Measurements from ENCODE around the gene ZNF451.

ZNF451 gene

DNA sequence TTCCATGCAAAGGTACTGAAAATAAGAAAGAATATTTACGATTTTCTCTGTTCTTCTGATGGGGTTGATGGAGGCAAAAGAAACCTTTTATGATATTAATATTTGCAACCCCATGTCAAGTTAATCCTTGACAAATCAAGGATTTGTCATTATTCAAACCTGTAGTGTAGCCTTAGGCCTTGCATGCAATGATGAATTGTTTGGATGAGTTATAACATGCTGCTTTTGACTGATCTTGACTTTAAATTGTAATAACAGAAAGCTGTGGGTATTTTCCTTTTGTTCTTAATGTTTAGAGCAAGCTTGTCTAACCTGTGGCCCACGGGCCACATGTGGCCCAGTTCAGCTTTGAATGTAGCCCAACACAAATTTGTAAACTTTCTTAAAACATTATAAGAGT lies 69.1 kb downstream of the ZNF451 start:
- no peak for DNase-seq (ENCODE audit: low read depth)

GRCh38 chr6:57162028-57162427 lies 72.0 kb downstream of the ZNF451 start:
- DNase-seq (ENCODE audit: low read depth), result no peak

DNA sequence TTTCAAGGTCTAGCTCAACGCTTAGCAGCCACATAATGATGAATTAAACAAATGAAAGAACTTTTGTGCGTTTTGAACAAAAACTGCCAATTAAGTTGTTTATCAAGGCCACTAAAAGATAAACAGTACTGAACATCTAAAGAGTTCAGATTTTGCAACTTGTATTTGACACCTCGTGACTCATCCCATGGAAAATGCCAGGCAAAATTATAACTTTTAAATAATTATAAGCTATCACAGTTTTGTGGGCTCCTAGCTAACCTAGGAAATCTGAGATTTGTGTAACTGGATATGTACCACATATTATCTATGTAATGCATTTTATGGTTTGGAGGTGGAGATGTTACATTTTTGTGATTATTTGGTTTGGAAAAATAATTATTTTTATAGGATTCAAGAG lies 72.5 kb downstream of the ZNF451 start:
- no peak for DNase-seq (ENCODE audit: low read depth)

DNA sequence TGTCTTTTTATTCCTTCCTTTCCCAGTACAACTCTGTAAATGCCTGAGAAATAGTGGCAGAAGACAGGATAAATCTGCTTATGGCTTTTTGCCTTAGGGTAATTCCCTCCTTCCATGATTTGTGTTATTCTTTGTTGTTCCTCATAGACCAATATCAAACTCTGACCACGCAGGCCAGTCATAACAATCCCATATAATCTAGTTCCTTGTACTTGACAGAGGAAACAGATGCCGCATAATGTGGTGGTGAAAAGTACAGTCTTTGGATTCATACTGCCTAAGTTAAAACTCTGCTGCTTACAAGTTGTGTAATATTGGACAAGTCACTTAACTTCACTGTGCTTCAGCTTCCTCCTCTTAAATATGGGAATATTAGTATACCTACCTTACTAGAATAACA lies 74.0 kb downstream of the ZNF451 start:
- no peak for DNase-seq (ENCODE audit: low read depth)

DNA sequence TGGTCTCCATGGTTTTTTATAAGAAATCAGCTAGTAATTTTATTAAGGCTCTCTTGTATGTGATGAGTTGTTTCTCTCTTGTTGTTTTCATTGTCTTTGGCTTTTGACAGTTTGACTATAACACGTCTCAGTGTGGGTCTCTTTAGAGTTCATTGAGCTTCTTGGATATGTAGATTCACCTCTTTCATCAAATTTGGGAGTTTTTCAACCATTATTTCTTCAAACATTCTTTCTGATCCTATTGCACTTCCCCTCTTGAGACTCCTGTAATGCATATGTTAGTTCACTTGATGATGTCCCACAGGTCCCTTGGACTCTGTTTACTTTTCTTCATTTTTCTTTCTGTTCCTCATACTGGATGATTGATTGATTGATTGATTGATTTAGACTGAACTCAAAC lies 75.1 kb downstream of the ZNF451 start:
- DNase-seq (ENCODE audit: low read depth), result no peak

DNA sequence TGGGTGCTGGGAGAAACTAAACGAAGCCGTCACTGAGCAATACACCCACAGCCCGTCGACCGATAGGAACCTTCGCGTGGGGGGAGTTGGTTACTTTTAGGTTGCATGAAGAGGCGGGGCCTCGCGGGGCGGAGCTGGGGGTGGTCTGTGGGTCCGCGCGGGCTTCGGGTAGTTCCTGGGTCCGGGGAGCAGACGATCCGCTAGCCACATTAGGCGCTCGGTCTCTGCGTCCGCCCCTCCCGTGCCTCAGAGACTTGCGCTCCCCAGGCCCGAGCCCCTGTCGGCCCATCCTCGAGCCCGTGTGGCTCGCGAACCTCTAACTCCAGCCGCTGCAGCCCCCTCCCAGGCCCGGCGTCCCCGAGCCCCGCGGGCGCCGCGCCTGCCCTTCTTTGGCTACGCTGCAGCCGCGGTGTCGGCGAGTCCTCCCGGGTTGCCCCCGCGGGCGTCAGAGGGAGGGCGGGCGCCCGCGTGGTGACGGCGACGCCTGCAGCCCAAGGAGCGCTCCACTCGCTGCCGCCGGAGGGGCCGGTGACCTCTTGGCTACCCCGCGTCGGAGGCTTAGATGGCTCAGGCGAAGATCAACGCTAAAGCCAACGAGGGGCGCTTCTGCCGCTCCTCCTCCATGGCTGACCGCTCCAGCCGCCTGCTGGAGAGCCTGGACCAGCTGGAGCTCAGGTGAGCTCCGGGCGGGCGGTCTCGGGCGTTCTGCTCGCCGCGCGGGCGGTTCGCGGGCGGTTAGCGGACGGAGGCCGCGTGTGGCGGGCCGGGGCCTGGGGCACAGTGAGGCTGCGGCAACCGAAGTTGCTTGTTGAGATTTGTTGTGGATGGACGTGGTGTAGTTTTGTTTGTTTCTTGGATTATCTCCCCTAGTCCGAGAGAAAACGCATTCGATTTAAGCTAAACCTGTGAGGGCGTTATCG lies 82.4 kb downstream of the ZNF451 start, which contains the start of gene BAG2:
TSS of gene BAG2 (plus strand) at position 191 of the 920 bp plus-strand sequence. CDS start at position 563, 372 bp downstream.
- peak; percentile 84 for DNase-seq (ENCODE audit: low read depth)

GRCh38 chr6:57173056-57173885 lies 83.3 kb downstream of the ZNF451 start:
- DNase-seq (ENCODE audit: low read depth), result no peak

DNA sequence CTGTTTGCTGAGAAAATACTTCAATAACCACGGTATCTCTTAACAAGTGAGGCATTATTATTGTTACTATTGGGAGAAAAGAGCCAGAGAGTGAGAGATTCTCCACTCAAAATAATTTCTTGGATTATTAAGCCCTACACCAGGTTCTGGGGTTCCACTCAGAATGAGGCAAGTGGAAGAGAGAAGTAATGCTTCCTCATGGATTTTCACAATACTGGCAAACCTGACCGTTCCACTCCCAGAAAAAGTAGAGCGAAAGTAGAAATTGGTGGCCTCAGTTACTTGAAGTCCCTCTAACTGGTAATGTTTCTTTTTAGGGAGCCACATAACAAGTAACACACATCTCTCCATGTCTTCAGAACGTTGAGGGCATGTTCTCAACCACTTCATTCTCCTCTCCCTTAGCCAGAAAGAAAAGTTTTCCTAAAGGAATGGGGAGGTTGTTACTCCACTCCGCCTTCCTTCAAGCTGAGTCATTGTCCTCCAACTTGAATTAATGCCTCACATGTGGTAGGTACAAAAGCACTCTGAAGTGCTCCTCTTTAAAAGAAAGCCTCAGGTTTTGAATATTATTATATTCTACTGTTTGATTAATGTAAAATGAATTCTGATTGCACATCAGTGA lies 84.0 kb downstream of the ZNF451 start:
- DNase-seq (ENCODE audit: low read depth), result no peak

GRCh38 chr6:57174511-57174907 lies 84.5 kb downstream of the ZNF451 start:
- no peak for DNase-seq (ENCODE audit: low read depth)

- DNase-seq (ENCODE audit: low read depth), result no peak
These were observed 87.7 kb downstream of the ZNF451 start for GRCh38 chr6:57177545-57178265.

DNA sequence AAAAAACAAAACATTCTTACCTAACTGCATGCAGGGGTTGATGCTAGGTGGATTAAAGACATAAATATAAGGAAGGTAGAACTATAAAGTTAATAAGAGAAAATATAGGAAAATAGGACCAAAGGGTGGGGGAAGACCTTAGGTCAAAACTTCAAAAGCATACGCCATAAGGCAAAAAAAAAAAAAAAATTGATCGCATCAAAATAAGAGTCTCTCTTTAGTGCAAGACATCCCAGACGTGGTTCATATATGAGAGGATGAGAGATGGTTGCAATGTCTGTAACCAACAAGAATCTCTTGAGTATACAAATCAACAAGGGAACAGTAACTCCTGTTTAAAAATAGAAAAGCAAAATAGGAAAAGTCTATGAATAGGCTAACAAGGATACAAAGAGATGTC lies 90.6 kb downstream of the ZNF451 start:
- no peak for DNase-seq (ENCODE audit: low read depth)

DNA sequence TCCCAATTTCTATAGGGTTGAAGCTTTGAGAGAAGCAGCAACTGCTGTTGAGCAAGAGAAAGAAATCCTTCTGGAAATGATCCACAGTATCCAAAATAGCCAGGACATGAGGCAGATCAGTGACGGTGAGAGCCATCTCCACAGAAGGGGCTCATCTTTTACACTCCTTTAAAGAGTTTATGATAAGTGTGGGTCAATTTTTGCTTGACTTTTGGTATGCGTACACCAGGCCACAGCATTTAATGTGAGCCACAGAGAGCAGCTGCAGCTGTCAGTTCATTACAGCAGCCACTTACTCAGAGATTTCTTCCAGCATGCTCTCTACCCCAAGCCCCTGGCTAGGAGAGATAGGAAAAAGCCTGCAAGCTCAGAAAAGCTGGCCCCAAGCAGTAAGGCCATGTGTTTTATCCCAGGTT lies 92.0 kb downstream of the ZNF451 start:
- DNase-seq (ENCODE audit: low read depth), result no peak

DNA sequence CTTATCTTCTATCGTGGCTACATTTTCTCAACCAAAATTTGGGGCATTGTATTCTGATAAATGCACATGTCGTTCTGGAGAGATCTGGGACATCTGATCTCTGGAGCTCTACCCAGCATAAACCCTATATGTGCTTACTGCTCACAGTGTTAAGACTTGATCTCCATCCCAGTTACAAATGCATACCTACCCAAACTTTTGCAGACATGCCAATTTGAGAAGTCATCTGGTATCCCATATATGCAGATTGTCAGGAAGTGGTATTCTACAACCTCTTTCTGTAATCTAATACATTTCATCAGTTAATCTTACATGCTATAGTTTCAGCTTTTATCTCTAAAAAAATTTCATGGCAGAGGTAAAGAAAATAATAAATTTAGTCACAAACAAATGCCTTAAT lies 93.3 kb downstream of the ZNF451 start:
- no peak for DNase-seq (ENCODE audit: low read depth)

DNA sequence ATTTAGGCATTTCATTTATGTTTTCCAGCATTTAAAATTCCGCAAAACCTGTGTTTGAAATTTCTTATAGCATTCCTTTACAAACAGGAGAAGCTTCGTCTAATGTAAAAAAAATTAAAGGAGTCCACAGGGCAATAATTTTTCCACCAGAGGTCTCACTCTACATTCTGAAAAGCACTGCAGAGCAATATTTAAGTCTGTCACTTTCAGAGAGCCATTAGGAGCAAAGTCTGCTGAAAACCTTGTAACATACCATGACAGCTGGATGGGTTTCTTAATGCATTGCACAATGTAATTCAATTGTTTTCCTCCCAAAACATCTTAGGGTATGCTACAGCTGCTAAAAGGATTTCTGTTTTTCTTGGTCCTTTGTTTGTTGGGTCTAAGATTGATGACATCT lies 100.2 kb downstream of the ZNF451 start:
- DNase-seq (ENCODE audit: low read depth), result no peak

- no peak for DNase-seq (ENCODE audit: low read depth)
These were observed 103.2 kb downstream of the ZNF451 start for GRCh38 chr6:57193177-57193576.

- DNase-seq (ENCODE audit: low read depth), result no peak
These were observed 105.5 kb downstream of the ZNF451 start for GRCh38 chr6:57195457-57195856.

GRCh38 chr6:57198926-57199636 lies 109.1 kb downstream of the ZNF451 start:
- no peak for DNase-seq (ENCODE audit: low read depth)

- DNase-seq (ENCODE audit: low read depth), result no peak
These were observed 111.7 kb downstream of the ZNF451 start for GRCh38 chr6:57201718-57202117.

DNA sequence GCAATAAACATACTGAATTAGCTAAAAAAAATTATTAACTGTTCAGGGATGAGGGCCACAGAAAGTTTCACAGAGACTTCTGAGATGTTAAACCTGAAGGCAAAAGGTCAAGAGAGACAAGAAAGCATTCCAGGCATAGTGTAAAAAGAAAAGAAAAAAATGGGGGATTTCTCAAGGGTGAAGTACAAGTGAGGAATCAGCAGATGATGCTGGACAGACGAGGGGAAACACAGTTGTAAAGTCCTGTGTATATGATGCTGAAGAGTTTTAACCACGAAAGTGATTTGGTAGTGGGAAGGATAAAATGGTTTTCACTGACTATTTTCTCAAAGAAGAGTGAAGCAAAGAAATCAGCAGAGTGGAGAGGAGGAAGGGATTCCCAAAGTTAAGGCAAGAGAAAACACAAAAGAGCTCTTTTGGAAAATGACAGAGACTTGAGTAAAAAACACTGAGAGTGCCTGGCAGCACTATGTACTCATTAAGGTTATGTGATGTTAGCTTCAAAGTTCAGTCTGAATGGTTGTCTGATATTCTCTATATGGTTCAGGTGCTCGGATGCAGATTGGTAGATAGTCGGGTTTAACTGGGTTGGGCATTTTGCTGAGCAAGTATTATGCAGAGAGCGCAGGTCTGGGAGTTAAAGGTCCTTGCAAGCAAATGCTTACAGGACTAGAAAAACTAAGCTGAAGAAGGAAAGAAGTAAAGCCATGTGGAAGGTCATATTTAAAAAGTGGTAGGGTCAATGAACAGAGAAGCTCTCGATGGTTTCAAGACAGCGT lies 115.8 kb downstream of the ZNF451 start:
- DNase-seq (ENCODE audit: low read depth), result no peak

DNA sequence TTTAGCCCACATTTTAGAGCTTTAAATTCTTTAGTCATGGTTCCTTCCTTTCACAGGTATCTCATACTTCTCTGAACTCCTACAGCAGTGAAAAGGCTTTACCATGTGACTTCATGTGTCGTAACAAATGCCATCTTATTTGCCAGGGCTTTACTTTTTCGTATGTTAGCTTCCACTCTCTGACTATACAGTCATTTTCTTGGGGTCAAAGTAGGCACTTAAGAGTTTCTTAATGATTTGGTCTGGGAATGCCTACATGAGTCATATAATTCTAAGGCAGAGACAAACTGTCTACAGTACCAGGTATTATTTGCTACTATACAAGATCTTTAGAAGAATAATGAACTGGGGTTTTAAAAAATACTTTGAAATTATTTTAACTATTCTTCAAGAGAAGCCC lies 117.2 kb downstream of the ZNF451 start:
- no peak for DNase-seq (ENCODE audit: low read depth)

All from stimulated activated CD8-positive, alpha-beta memory T cell treated with anti-CD3 and anti-CD28 coated beads, Interleukin-7, amount 100 ng/mL, for 24 hours (primary cell).